Retinal pigment epithelial cell (primary cell): ENCODE data around the gene PPM1M.
A peak's percentile ranks its signal among the peaks of the same experiment; 100 is the strongest.

ENCODE experiments used
- DNase-seq: peaks from one replicate; pipeline ENCODE4 v3.0.0-alpha.2; 2010; ENCODE audit warnings: low read depth
- H3K4me3 ChIP-seq: 2 replicates; pipeline ENCODE4 v1.5.1; 2011; ENCODE audit warnings: mild to moderate bottlenecking, low read length, control low read depth, moderate library complexity
- TF ChIP-seq, protein P1 (sequence below): conservative IDR thresholded peaks from 2 replicates; pipeline ENCODE4 v1.5.1; 2011; ENCODE audit warnings: low read depth, low read length, control low read depth, inconsistent platforms

PPM1M gene

DNA sequence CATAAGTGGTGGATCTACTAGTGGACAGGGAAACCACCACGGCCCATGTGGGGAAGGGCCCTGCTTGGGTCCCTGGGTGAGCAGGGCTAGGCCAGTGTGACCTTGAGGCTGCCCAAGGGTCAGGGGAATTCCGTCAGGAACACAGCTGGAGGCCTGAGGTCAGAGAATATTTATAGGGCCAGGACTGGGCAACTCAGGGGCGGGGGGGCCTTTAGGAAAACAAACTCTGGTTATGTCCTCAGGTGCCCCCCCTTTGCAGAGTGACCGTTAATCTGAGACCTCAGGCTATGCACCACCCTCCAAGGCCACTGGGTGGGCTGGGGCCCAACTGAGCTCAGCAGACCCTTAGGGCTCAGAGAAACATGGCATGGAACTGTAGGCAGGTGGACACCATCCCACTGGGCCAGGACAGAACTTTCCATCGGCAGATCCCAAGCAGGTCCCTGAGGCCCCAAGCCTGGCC, 9.1 kb upstream of the PPM1M start:
- no peak for DNase-seq
- TF ChIP-seq, protein P1, sequence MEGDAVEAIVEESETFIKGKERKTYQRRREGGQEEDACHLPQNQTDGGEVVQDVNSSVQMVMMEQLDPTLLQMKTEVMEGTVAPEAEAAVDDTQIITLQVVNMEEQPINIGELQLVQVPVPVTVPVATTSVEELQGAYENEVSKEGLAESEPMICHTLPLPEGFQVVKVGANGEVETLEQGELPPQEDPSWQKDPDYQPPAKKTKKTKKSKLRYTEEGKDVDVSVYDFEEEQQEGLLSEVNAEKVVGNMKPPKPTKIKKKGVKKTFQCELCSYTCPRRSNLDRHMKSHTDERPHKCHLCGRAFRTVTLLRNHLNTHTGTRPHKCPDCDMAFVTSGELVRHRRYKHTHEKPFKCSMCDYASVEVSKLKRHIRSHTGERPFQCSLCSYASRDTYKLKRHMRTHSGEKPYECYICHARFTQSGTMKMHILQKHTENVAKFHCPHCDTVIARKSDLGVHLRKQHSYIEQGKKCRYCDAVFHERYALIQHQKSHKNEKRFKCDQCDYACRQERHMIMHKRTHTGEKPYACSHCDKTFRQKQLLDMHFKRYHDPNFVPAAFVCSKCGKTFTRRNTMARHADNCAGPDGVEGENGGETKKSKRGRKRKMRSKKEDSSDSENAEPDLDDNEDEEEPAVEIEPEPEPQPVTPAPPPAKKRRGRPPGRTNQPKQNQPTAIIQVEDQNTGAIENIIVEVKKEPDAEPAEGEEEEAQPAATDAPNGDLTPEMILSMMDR, result no peak

DNA sequence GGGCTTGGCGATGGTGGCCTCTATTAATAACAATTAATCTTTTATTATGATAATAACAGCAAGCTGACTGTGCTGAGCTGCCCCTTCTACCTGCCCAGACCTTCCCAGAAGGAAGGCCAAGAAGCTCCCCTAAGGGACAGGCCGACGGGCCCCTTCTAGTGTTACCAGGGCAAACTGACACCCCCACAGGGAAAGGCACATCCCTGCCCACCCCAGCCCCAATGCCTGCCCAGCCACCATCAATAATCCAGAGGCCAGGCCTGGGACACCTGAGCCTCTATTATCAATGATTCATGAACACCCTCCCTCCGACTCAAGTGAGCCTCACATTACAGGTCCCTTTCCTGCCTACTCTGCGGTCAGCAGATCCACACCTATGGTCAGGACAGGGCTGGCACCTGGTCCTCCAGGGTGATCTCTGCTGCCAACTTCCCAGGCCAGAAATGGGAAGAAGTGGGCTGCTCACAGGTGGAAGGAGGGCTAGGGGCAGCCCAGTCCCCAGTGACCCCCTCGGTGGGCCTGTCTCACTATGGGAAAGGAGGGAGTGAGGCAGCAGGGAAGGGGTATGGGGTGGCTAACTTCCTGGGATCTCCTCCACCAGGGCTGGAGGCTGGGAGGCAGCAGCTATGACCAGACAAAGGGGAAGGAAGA, 8.4 kb upstream of the PPM1M start:
- no peak for DNase-seq
- TF ChIP-seq, protein P1, result no peak
- H3K4me3 ChIP-seq, result no peak overlapping the region

More for the DNA sequence above, 9.1 kb upstream of the PPM1M start:
- H3K4me3 ChIP-seq, result no peak overlapping the region

DNA sequence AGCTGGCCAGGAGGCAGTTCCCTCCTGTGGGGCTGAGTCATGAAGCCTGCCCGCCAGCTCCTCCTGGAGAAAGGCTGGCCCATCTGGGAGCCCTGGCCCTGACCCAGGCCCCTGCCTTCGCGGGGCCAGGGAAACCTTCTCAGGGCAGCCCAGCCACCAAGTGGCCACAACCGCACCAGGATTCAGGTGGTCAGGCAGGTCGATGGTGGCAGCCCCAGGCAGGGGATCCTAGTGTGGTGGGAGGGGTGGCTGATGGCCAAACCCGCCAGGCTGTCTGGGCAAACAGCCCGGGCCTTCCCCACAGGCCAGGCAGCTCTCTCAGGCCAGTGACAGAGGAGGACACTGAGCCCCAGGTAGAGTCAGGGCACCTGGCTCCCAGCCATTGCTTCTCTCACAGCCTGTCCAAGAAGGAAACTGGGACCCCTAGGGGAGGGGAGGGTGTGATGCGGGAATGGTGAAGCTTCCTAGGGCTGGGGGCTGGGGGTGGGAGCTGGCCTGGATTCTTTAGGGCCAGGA, 7.8 kb upstream of the PPM1M start:
- peak overlapping the region; percentile 82 for H3K4me3 ChIP-seq
- no peak for DNase-seq
- TF ChIP-seq, protein P1, result no peak

DNA sequence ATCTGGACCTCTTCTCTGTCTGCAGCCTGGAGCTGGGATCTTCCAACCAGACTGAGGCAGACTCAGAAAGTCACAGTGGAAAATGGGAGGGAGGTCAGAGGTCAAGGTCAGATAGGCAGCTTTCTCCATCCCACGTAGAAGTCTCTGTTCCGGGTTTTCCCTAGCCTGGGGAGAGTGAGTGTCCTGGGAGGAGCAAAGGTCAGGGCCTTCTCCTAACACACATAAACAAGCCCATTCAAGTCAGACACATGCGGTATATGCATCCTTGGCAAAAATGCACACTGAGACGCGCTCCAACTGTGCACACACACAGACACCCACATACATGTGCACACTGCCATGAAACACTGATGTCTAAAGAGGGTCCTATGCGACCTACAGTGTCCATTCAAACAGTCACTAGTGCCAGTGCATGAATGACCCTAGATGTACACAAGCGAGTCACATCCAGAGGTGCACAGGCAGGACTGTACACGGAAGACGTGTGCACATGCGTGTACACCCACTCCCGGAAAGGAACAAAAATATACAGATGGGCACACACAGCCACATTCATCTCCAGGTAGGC, 7.3 kb upstream of the PPM1M start:
- DNase-seq, result no peak
- peak overlapping the region; percentile 82 for H3K4me3 ChIP-seq
- TF ChIP-seq, protein P1, result no peak

DNA sequence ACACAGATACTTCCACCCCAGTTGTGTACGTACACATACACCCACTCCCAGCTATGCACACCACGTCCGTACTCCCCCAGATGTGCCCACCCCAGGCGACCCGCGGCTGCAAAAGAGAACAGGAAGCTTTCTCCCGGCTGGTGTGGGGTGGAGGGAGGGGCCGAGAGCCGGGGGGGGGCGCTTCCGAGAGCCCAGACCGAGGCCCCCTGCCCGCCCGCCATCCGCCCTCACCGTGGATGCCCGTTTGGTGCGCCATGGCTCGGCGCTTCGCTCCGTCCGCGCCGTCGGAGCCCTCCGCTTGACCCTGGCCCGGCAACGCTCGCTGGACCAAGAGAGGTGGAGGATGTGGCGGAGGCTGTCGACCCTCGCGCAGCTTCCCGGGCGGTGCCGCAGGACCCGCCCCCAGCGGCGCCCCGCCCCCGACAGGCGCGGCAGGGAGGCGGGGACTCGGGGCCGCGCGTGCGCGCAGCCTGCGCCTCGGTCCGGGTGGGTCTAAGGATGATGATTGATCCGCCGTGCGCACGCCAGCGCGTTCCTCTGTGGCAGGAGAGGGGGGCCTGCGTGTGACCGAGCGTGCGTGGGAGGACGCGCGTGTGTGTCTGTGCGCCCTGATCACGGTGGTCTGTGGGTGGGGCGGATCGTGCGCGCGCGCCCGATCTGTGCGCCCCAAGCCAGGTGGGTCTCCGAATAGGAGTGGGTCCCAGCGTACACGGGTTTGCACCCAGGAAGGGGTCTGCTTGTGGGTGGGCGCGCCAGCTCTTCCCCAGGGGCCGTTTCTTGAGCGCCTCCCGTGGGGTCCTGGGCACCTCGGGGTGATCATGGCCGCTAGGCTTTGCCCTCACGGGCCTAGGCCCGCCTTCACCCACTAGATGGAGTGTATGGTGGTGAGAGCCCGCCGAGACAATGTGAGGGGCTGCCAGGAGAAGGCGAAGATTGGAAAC, 6.5 kb upstream of the PPM1M start, which contains the start of gene TWF2:
Gene TWF2, minus strand, starts transcription at position 398 of the 941 bp plus-strand sequence. Its CDS starts 142 bp downstream, at position 256.
- TF ChIP-seq, protein P1, result peak; percentile 51

DNA sequence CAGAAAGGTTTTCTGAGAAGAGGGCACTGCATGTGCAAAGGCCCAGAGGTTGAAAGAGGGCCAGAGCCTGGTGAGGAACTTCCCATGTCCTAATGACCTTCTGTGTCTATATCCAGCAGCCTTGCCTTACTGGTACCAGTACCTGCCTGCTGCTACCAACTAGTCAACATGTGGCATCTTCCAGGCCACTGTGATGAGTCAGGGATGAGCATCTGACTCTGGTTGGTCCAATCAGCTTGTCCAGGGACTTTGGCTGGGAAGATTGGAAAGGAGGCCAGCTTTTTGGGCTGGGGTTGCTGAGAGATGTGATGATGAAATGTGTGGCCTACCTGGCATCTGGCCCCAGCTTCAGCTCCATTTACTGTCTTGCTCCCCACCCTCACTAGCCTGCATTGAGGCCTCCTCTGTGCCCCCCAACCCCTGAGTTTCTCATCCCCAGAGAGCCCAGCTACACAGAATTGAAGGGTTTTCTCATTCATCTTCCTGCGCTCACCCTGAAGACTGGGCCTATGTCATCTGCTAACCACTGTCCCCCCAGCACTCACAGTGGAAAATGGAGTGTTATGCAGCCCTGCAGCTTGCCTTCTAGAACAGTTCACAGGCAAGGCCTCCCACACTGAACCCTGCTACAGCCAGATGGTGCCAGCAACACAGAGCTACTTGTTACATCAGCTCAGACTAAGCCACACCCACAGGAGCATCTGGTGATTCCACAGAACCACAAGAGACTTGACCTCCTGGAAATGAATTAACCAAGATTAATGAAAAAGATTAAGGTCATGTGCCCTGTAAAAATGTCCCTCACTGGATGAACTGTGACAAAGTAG, 5.3 kb upstream of the PPM1M start:
- peak overlapping the region; percentile 82 for H3K4me3 ChIP-seq
- DNase-seq, result peak; percentile 80

More for the DNA sequence above, 6.5 kb upstream of the PPM1M start, which contains the start of gene TWF2:
- DNase-seq, result no peak
- H3K4me3 ChIP-seq, result peak within 1 kb of the TSS; percentile 82

More for the DNA sequence above, 5.3 kb upstream of the PPM1M start:
- TF ChIP-seq, protein P1, result peak; percentile 19
